Small intestine (tissue), 7 donors: ENCODE data around the gene AKAP6. TPM values are rescaled to one million over a fixed set of nuclear protein-coding genes. Genes with fewer than 3 reads are reported as not detected.

ENCODE experiments used
- DNase-seq, 2 donors: peaks; one replicate each; pipeline versions ENCODE4 v3.0.0 to v3.0.0-alpha.2; 2013
- FAIRE-seq: peaks from 2 replicates; lab custom pipeline; 2012; peaks lifted over from hg19 to GRCh38; lab: Jason Lieb, UNC
- H3K27ac ChIP-seq, 3 donors: one replicate each; pipeline ENCODE4 v1.5.1; 2013; ENCODE audit warnings: low read length in 2 of 3, mild to moderate bottlenecking in 2 of 3, control low read depth in 1 of 3, inconsistent platforms in 1 of 3, low read depth in 1 of 3, moderate library complexity in 1 of 3
- H3K27me3 ChIP-seq, 3 donors: one replicate each; pipeline ENCODE4 v1.6.1; 2013; ENCODE audit warnings: low read length in 3 of 3, inconsistent platforms in 1 of 3; ENCODE audit not compliant: control insufficient read depth in 3 of 3, insufficient read depth in 3 of 3
- H3K36me3 ChIP-seq, 3 donors: one replicate each; pipeline ENCODE4 v1.6.1; 2013; ENCODE audit warnings: low read length in 3 of 3, inconsistent platforms in 1 of 3, low read depth in 1 of 3, mild to moderate bottlenecking in 1 of 3, moderate library complexity in 1 of 3; ENCODE audit not compliant: control insufficient read depth in 3 of 3, insufficient read depth in 2 of 3
- H3K4me1 ChIP-seq, 3 donors: one replicate each; pipeline ENCODE4 v1.6.1; 2013; ENCODE audit warnings: low read length in 2 of 3, inconsistent platforms in 1 of 3, low read depth in 1 of 3, mild to moderate bottlenecking in 1 of 3, moderate library complexity in 1 of 3; ENCODE audit not compliant: control insufficient read depth in 3 of 3, insufficient read depth in 2 of 3
- H3K4me3 ChIP-seq, 3 donors: one replicate each; pipeline ENCODE4 v1.5.1; 2013; ENCODE audit warnings: low read length in 3 of 3, control low read depth in 1 of 3, inconsistent platforms in 1 of 3, low read depth in 1 of 3, mild to moderate bottlenecking in 1 of 3, moderate library complexity in 1 of 3
- H3K9me3 ChIP-seq, 2 donors: one replicate each; pipeline ENCODE4 v1.6.1; 2013; ENCODE audit warnings: low read depth in 1 of 2, low read length in 1 of 2; ENCODE audit not compliant: control insufficient read depth in 2 of 2, insufficient read depth in 1 of 2
- WGBS, 3 donors: extraction: QIAGEN DNeasy Blood & Tissue Kit; methylation state at CpG; one replicate each; pipeline ENCODE4 v1.1.7; 2013; 5-methylcytosine and 5-hydroxymethylcytosine counted together
- polyA plus RNA-seq, 4 donors: library from polyadenylated mRNA; stranded (reverse) in 3 of 4; unstranded in 1 of 4; fragments of 200-250 nt in 3 of 4; fragments of 120-200 nt in 1 of 4; gene quantifications; one replicate each; pipeline versions ENCODE4 v1.2.1 to v1.2.3, GENCODE V29; 2013
- donor health status: healthy with polysubstance abuse.
- donor health status: control.
- donor health status: control.
- donor health status: Bipolar disorder and iron deficiency.
- donor health status: healthy.

AKAP6 gene
- polyA plus RNA-seq, 4 donors, result 0.45 to 3.6 (median 0.96) TPM

DNA sequence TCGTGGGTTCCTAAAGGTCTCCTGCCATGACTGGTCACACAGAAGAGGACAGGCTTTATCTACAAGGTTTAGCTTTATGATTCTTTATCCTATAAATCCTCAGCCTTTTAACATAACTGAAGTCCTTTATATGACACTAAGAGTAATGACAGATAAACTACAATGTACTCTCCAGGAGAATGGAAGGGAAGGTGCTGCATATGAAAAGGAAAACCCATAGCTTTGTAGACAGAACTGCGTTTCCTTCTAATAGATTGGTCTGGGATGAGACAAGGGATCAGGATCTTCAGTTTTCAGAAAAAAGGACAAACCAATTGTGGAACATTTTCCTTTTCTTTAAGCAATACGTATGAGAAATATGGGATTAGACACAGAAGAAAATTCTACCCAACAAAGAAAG is 408.5 kb downstream of the AKAP6 start:
- Histone ChIP-seq H3K36me3 (no peaks in the 10 kb centered on the region), H3K27ac (no peak overlapping the region), H3K4me1 (no peaks in the 10 kb centered on the region), H3K27me3 (no peaks in the 10 kb centered on the region), H3K9me3 (no peaks in the 10 kb centered on the region), H3K4me3 (no peak overlapping the region)
- FAIRE-seq (no peak), DNase-seq (no peak)
- WGBS, 3 donors, result 89 to 93% (median 90%) methylated on average over 3 of the region's 3 CpGs

DNA sequence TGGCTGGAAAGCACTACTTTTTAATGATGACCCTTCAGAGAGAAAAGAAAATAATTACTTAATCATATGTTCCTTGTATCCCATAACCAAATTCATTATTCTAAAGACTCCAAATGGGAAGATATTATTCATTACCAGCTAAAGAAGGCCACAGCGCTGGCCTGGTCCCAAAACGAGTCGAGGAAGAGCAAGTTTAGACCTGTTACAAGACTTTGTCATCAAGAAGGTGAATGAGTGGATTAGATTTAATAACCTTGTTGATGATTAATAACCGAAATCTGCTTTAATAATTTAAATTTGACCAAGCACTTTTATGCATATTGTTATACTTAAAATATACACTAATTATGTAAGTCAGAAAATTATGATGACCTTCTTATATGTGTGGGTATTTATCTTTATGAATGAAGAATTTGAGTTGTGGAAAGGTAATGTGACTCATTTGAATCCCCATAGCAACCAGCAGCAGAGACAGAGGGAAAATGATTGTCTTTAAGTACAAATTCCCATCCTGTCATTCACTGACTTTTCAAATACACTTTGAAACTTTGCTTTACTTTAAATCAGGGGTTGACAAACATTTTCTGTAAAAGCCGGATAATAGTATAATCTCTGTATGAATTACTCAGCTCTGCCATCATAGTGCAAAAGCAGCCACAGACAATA is 409.2 kb downstream of the AKAP6 start:
- Histone ChIP-seq H3K36me3 (no peaks in the 10 kb centered on the region), H3K4me1 (no peaks in the 10 kb centered on the region), H3K27me3 (no peaks in the 10 kb centered on the region), H3K27ac (no peak overlapping the region), H3K9me3 (no peaks in the 10 kb centered on the region), H3K4me3 (no peak overlapping the region)
- FAIRE-seq (no peak), DNase-seq (no peak)
- 87 to 93% (median 88%) methylated on average over 5 of the region's 5 CpGs for WGBS, 3 donors

DNA sequence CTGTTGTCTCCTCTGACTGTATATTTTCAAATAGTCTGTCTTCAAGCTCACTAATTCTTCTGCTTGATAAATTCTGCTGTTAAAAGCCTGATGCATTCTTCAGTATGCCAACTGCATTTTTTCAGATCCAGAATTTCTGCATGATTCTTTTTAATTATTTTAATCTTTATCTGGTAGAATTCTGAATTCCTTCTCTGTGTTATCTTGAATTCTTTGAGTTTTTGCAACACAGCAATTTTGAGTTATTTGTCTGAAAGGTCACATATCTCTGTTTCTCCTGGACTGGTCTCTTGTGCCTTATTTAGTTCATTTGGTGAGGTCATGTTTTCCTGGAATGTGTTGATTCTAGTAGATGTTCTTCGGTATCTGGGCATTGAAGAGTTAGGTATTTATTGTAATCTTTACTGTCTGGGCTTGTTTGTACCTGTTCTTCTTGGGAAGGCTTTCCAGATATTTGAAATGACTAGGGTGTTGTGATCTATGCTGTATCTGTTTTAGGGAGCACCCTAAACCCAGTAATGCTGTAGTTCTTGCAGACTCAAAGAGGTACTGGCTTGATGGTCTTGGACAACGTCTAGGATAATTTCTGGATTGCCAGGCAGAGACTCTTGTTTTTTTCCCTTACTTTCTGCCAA is 415.8 kb downstream of the AKAP6 start:
- Histone ChIP-seq H3K27me3 (no peaks in the 10 kb centered on the region), H3K4me3 (no peak overlapping the region), H3K4me1 (no peaks in the 10 kb centered on the region), H3K27ac (no peak overlapping the region), H3K9me3 (no peaks in the 10 kb centered on the region), H3K36me3 (no peaks in the 10 kb centered on the region)
- DNase-seq (no peak), FAIRE-seq (no peak)
- 78 to 83% (median 83%) methylated on average over 2 of the region's 2 CpGs for WGBS, 3 donors

DNA sequence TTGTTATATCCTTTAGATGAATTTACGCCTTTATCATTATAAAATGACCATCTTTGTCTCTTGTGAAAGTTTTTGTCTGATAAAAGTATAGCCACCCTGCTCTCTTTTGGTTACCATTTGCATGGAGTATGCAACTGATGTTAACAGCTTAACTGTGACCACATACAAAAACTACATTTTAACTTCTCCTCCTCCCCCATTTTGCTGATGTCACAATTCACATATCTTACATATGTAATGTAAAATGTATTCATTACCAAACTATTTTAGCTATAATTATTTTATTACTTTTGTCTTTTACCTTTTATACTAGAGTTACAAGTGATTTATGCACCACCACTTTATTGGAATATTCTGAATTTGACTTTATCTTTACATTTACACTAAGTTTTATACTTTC is 425.1 kb downstream of the AKAP6 start:
- no peaks in the 10 kb centered on the region for H3K27me3 ChIP-seq
- FAIRE-seq (no peak), DNase-seq (no peak)
- no peak overlapping the region for H3K27ac ChIP-seq
- H3K36me3 ChIP-seq, result no peaks in the 10 kb centered on the region
- no peaks in the 10 kb centered on the region for H3K4me1 ChIP-seq
- H3K4me3 ChIP-seq, result no peak overlapping the region
- WGBS, 3 donors, result 79 to 90% (median 85%) methylated on average over 1 of the region's 1 CpG
- peaks cover 1 to 17% of the 10 kb centered on the region in 2 donors for H3K9me3 ChIP-seq

DNA sequence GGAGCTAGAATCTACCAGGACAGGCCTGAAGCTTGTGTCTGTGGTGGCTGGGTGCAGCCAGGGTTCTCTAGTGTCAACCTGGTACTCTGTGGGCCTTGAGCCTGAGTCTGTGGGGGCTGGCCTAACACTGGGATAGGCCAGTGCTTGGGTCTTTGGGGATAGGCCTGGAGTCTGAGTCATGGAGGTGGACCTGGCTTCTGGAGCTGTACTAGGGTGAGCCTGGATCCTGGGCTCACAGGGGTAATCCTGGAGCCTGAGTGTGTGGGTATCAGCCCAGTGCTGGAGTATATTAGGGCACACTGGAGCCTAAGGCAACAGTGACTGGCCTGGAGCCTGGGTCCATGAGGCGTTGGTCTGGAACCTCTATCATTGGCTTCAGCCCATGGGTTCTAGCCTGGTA is 427.1 kb downstream of the AKAP6 start:
- WGBS, 3 donors, result 87 to 100% (median 94%) methylated on average over 1 of the region's 1 CpG
- Histone ChIP-seq H3K9me3 (peaks cover 1 to 17% of the 10 kb centered on the region in 2 donors), H3K4me3 (no peak overlapping the region), H3K36me3 (no peaks in the 10 kb centered on the region), H3K27me3 (no peaks in the 10 kb centered on the region), H3K4me1 (no peaks in the 10 kb centered on the region), H3K27ac (no peak overlapping the region)
- DNase-seq, result no peak
- FAIRE-seq, result no peak

DNA sequence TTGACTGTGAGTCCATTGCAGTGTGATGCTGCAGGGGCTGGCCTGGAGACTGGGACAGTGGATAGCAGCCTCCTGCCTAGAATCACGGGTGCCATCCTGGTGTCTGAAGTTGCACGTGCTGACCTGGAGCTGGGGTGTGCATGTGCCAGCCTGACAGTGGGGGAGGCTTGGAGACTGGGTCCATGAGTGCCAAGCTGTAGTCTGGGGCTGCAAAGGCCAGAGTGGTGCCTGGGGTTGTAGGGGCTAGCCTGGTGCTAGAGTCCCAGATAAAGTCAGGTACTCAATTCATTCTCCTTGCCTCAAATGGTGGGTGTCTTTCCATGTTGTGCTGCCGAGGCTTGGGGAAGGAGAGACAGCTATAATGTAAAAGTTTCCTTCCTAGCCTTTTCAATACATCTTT is 427.7 kb downstream of the AKAP6 start:
- Histone ChIP-seq H3K4me1 (no peaks in the 10 kb centered on the region), H3K4me3 (no peak overlapping the region), H3K9me3 (peaks cover 1 to 17% of the 10 kb centered on the region in 2 donors), H3K27me3 (no peaks in the 10 kb centered on the region), H3K36me3 (no peaks in the 10 kb centered on the region), H3K27ac (no peak overlapping the region)
- WGBS, 3 donors, result 84 to 90% (median 86%) methylated on average over 3 of the region's 3 CpGs
- DNase-seq (no peak), FAIRE-seq (no peak)

DNA sequence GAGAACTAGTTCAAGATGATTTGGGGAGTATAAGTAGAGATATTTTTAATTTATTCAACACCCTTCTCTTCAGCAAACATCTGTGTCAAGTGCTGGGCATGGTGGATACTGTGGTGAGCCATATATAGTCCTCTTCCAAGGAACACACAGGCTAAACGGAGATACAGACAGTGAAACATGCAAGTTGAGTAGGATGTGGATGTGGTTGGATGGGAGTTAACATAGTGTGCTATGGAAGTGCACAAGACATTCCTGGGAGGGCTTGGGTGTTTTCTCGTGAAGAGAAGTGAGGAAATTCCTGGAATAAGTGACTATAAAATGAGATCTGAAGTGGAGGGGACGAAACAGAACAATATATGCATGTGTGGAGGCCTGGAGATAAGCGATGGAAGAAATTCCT is 428.5 kb downstream of the AKAP6 start:
- 71 to 80% (median 74%) methylated on average over 4 of the region's 4 CpGs for WGBS, 3 donors
- DNase-seq, result no peak
- no peaks in the 10 kb centered on the region for H3K4me1 ChIP-seq

DNA sequence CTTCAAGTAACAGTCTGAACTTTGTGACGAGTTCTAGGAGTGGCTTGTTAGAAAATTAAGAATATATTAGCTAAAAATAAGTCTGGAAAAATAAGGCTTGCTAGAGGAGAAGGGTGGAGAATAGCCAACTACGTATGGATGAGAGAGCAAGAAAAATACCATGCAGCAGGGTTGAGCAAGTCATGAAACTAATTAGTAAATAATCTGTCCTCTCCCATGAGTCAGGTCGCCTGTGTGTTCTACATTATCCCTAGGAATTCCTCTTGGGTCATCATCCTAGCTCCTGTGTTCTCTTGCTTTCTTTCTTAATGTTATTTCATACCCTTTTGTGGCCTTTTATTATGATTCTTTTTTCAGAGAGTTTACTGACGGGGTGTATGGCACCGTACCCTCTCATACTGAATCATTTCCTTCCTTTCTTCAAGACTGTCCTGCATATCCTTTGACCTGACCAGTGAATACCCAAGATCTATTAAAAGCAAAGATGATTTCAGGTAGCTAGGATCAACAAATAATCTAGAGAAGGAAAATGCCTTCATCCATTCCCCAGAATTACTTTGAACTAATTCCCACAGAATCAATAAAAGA is 432.4 kb downstream of the AKAP6 start:
- DNase-seq (no peak), FAIRE-seq (no peak)
- Histone ChIP-seq H3K36me3 (no peaks in the 10 kb centered on the region), H3K27ac (no peak overlapping the region), H3K9me3 (peaks cover 0 to 5% of the 10 kb centered on the region in 2 donors), H3K27me3 (no peaks in the 10 kb centered on the region), H3K4me1 (no peaks in the 10 kb centered on the region), H3K4me3 (no peak overlapping the region)
- WGBS, 3 donors, result 70 to 79% (median 71%) methylated on average over 5 of the region's 5 CpGs

More for the DNA sequence above, 428.5 kb downstream of the AKAP6 start:
- Histone ChIP-seq H3K4me3 (no peak overlapping the region), H3K27me3 (no peaks in the 10 kb centered on the region), H3K27ac (no peak overlapping the region), H3K36me3 (no peaks in the 10 kb centered on the region), H3K9me3 (peaks cover 1 to 17% of the 10 kb centered on the region in 2 donors)
- FAIRE-seq, result no peak
